NCI-H1694 (cell line): ENCODE measurements around the gene LBR.
"Not testable (repeated sequence)": the region's sequence is repeated elsewhere in the genome, so short reads cannot be mapped to it uniquely, and the experiment has no call there.

Source experiments
- DNase-seq: peaks from one replicate; lab custom pipeline; 2025; lab: John Stamatoyannopoulos, UW

The LBR gene

GRCh38 chr1:225422795-225423517, 4.9 kb downstream of the LBR start:
- no peak for DNase-seq

GRCh38 chr1:225422031-225422605, 5.7 kb downstream of the LBR start:
- DNase-seq = no peak

GRCh38 chr1:225418598-225418997, 9.2 kb downstream of the LBR start:
- no peak for DNase-seq

- DNase-seq = no peak
Measured at GRCh38 chr1:225418059-225418458, 9.8 kb downstream of the LBR start.

GRCh38 chr1:225415967-225416745, 11.7 kb downstream of the LBR start:
- DNase-seq = no peak

GRCh38 chr1:225415307-225415706, 12.5 kb downstream of the LBR start:
- no peak for DNase-seq

GRCh38 chr1:225413708-225414375, 14.0 kb downstream of the LBR start:
- no peak for DNase-seq

GRCh38 chr1:225412803-225413351, 15.0 kb downstream of the LBR start:
- no peak for DNase-seq

GRCh38 chr1:225412321-225412720, 15.5 kb downstream of the LBR start:
- DNase-seq = no peak

GRCh38 chr1:225410036-225410435, 17.8 kb downstream of the LBR start:
- no peak for DNase-seq

- DNase-seq = no peak
Measured at GRCh38 chr1:225409051-225409450, 18.8 kb downstream of the LBR start.

- DNase-seq = no peak
Measured at GRCh38 chr1:225408249-225408648, 19.6 kb downstream of the LBR start.

- DNase-seq = no peak
Measured at GRCh38 chr1:225407755-225408154, 20.1 kb downstream of the LBR start.

GRCh38 chr1:225406976-225407725, 20.7 kb downstream of the LBR start:
- DNase-seq = no peak

- no peak for DNase-seq
Measured at GRCh38 chr1:225400968-225401367, 26.9 kb downstream of the LBR start.

GRCh38 chr1:225396357-225396756, 31.5 kb downstream of the LBR start:
- DNase-seq = no peak

- no peak for DNase-seq
Measured at GRCh38 chr1:225389843-225390242, 38.0 kb downstream of the LBR start.

GRCh38 chr1:225388372-225388771, 39.5 kb downstream of the LBR start:
- DNase-seq = no peak

- not testable (repeated sequence) for DNase-seq
Measured at GRCh38 chr1:225386860-225387259, 41.0 kb downstream of the LBR start.

GRCh38 chr1:225380691-225381090, 47.1 kb downstream of the LBR start:
- DNase-seq = no peak

GRCh38 chr1:225378880-225379279, 49.0 kb downstream of the LBR start:
- no peak for DNase-seq

- DNase-seq = no peak
Measured at GRCh38 chr1:225374996-225375395, 52.8 kb downstream of the LBR start.
